Osteocyte (in vitro differentiated cells): ENCODE results near the gene DNAJA1. TPM values are rescaled to one million over a fixed set of nuclear protein-coding genes. Genes with fewer than 3 reads are reported as not detected.

Source experiments
- DNase-seq: peaks from one replicate; pipeline ENCODE4 v3.0.0; 2021; ENCODE audit warnings: mixed read lengths; ENCODE audit not compliant: unreplicated experiment; ENCODE audit errors: extremely low spot score
- H3K27ac Mint-ChIP-seq: one replicate; pipeline ENCODE4 v1.8.0; 2021; ENCODE audit warnings: mild to moderate bottlenecking, mixed read lengths; ENCODE audit not compliant: unreplicated experiment
- H3K27me3 Mint-ChIP-seq: one replicate; pipeline ENCODE4 v1.8.0; 2021; ENCODE audit warnings: mixed read lengths; ENCODE audit not compliant: unreplicated experiment
- H3K36me3 Mint-ChIP-seq: one replicate; pipeline ENCODE4 v1.8.0; 2021; ENCODE audit warnings: mixed read lengths; ENCODE audit not compliant: unreplicated experiment
- H3K4me1 Mint-ChIP-seq: one replicate; pipeline ENCODE4 v1.8.0; 2021; ENCODE audit warnings: mixed read lengths; ENCODE audit not compliant: unreplicated experiment
- H3K4me3 Mint-ChIP-seq: one replicate; pipeline ENCODE4 v1.8.0; 2021; ENCODE audit warnings: mild to moderate bottlenecking, moderate library complexity, mixed read lengths; ENCODE audit not compliant: unreplicated experiment
- H3K9me3 Mint-ChIP-seq: one replicate; pipeline ENCODE4 v1.8.0; 2021; ENCODE audit warnings: mixed read lengths; ENCODE audit not compliant: unreplicated experiment
- CTCF ChIP-seq: fragments of 200-600 bp; sonication (generic); IDR thresholded peaks from 2 replicates; pipeline ENCODE4 v1.5.0; 2021; ENCODE audit warnings: antibody characterized with exemption, mild to moderate bottlenecking, moderate library complexity
- total RNA-seq: library from RNA; stranded (reverse); gene quantifications from 2 replicates; pipeline ENCODE4 v1.2.1, GENCODE V29; 2021

The DNAJA1 gene
- total RNA-seq, 1 donor from 2014 or later: 139 TPM

GRCh38 chr9:33013962-33014664 is 11.0 kb upstream of the DNAJA1 start:
- Mint-ChIP-seq H3K4me1 (no peaks in the 10 kb centered on the region), H3K27ac (no peak overlapping the region), H3K4me3 (no peak overlapping the region), H3K36me3 (peaks cover 4% of the 10 kb centered on the region), H3K27me3 (no peaks in the 10 kb centered on the region), H3K9me3 (no peaks in the 10 kb centered on the region)
- DNase-seq: no peak
- TF ChIP-seq CTCF: no peak

- Mint-ChIP-seq H3K36me3 (peaks cover 4% of the 10 kb centered on the region), H3K9me3 (no peaks in the 10 kb centered on the region), H3K4me1 (no peaks in the 10 kb centered on the region), H3K4me3 (no peak overlapping the region), H3K27me3 (no peaks in the 10 kb centered on the region), H3K27ac (no peak overlapping the region)
- DNase-seq: no peak
- TF ChIP-seq CTCF: no peak
Observed at GRCh38 chr9:33014665-33015014, 10.4 kb upstream of the DNAJA1 start.

GRCh38 chr9:33017283-33018041 is 7.6 kb upstream of the DNAJA1 start:
- H3K9me3 Mint-ChIP-seq: no peaks in the 10 kb centered on the region
- DNase-seq: no peak
- no peak overlapping the region for H3K4me3 Mint-ChIP-seq
- H3K27ac Mint-ChIP-seq: no peak overlapping the region
- H3K27me3 Mint-ChIP-seq: no peaks in the 10 kb centered on the region
- H3K4me1 Mint-ChIP-seq: peaks cover 8% of the 10 kb centered on the region
- peaks cover 11% of the 10 kb centered on the region for H3K36me3 Mint-ChIP-seq
- no peak for TF ChIP-seq CTCF

- peaks cover 20% of the 10 kb centered on the region for H3K4me1 Mint-ChIP-seq
- H3K27ac Mint-ChIP-seq: no peak overlapping the region
- peaks cover 11% of the 10 kb centered on the region for H3K36me3 Mint-ChIP-seq
- no peaks in the 10 kb centered on the region for H3K27me3 Mint-ChIP-seq
- H3K9me3 Mint-ChIP-seq: no peaks in the 10 kb centered on the region
- H3K4me3 Mint-ChIP-seq: no peak overlapping the region
- no peak for TF ChIP-seq CTCF
- no peak for DNase-seq
Observed at GRCh38 chr9:33019797-33020196, 5.3 kb upstream of the DNAJA1 start.

GRCh38 chr9:33022303-33022702 is 2.8 kb upstream of the DNAJA1 start:
- Mint-ChIP-seq H3K4me1 (peaks cover 31% of the 10 kb centered on the region), H3K4me3 (no peak overlapping the region), H3K36me3 (peaks cover 16% of the 10 kb centered on the region), H3K9me3 (no peaks in the 10 kb centered on the region), H3K27me3 (no peaks in the 10 kb centered on the region), H3K27ac (peak overlapping the region; percentile 20)
- DNase-seq: no peak
- no peak for TF ChIP-seq CTCF
